ENCODE measurements around the gene ZFP3. TPM values are rescaled to one million over a fixed set of nuclear protein-coding genes. Genes with fewer than 3 reads are reported as not detected.
"Not testable (repeated sequence)": the region's sequence is repeated elsewhere in the genome, so short reads cannot be mapped to it uniquely, and the experiment has no call there.

Gene ZFP3
- total RNA-seq, 1 donor from 2014 or later: 3.7 TPM

GRCh38 chr17:5137511-5138197 is 59.4 kb downstream of the ZFP3 start:
- intact Hi-C loops (cut with micrococcal nuclease): not testable (repeated sequence)

- intact Hi-C loops (cut with micrococcal nuclease): not testable (repeated sequence)
Observed at GRCh38 chr17:5138198-5138544, 59.9 kb downstream of the ZFP3 start.

- intact Hi-C loops (cut with micrococcal nuclease): no loop called here
Observed at GRCh38 chr17:5138616-5139457, 60.6 kb downstream of the ZFP3 start.

GRCh38 chr17:5139458-5139732 is 61.1 kb downstream of the ZFP3 start:
- intact Hi-C loops (cut with micrococcal nuclease): no loop called here

GRCh38 chr17:5142877-5143276 is 64.6 kb downstream of the ZFP3 start:
- intact Hi-C loops (cut with micrococcal nuclease): not testable (repeated sequence)

Other genes starting within 250 kb of the ZFP3 start
- gene MINK1, start 245.1 kb upstream of the ZFP3 start, total RNA-seq: 88.2 and 91.5 TPM in 2 replicates
- 0.20 and 0.27 TPM in 2 replicates for gene C17orf107, start 178.9 kb upstream of the ZFP3 start, total RNA-seq
- gene CHRNE, start 175.4 kb upstream of the ZFP3 start, total RNA-seq: 0.25 and 0.73 TPM in 2 replicates
- not detected in 2 replicates for gene GP1BA, start 146.2 kb upstream of the ZFP3 start, total RNA-seq
- 83.9 and 88.9 TPM in 2 replicates for gene SLC25A11, start 138.4 kb upstream of the ZFP3 start, total RNA-seq
- gene RNF167, start 138.2 kb upstream of the ZFP3 start, total RNA-seq: 227 and 238 TPM in 2 replicates
- gene PFN1, start 129.9 kb upstream of the ZFP3 start, total RNA-seq: 2,499 and 2,527 TPM in 2 replicates
- gene ENO3, start 127.3 kb upstream of the ZFP3 start, total RNA-seq: 52.9 and 53.3 TPM in 2 replicates
- gene SPAG7, start 110.7 kb upstream of the ZFP3 start, total RNA-seq: 50.3 and 57.6 TPM in 2 replicates
- gene CAMTA2, start 90.8 kb upstream of the ZFP3 start, total RNA-seq: 70.7 and 73.7 TPM in 2 replicates
- 0.25 and 0.27 TPM in 2 replicates for gene INCA1, start 80.9 kb upstream of the ZFP3 start, total RNA-seq
- 38.6 and 42.5 TPM in 2 replicates for gene KIF1C, start 80.5 kb upstream of the ZFP3 start, total RNA-seq
- 0.16 and 0.30 TPM in 2 replicates for gene SLC52A1, start 43.0 kb upstream of the ZFP3 start, total RNA-seq
- 11.1 TPM in 2 replicates for gene ZNF232, start 33.4 kb downstream of the ZFP3 start, total RNA-seq
- gene USP6, start 37.6 kb downstream of the ZFP3 start, total RNA-seq: 0.02 and 0.09 TPM in 2 replicates
- gene ZNF594, start 113.4 kb downstream of the ZFP3 start, total RNA-seq: 8.6 and 10.5 TPM in 2 replicates
- gene SCIMP, start 156.4 kb downstream of the ZFP3 start, total RNA-seq: not detected in 2 replicates
- 37.0 and 39.3 TPM in 2 replicates for gene RABEP1, start 203.8 kb downstream of the ZFP3 start, total RNA-seq

Measured in T-helper 2 cell treated with Interferon-gamma antibody and Interleukin-4, amounts not matched to agents 100 ng/mL and 5 ng/mL, for 36 hours (primary cell).